GM12878 (cell line): ENCODE results near the gene ACAP1. TPM values are rescaled to one million over a fixed set of nuclear protein-coding genes. Genes with fewer than 3 reads are reported as not detected.

ENCODE experiments used
- ATAC-seq: fragments of 200-7000 bp; cut with Tn5 transposase; 3 replicates; pipeline ENCODE4 v1.9.1; 2020; ENCODE audit warnings: mild to moderate bottlenecking, moderate library complexity
- Bru-seq: library from RNA; stranded (reverse); fragments of 400-500 nt; gene quantifications from one replicate; lab custom pipeline; 2021; lab: Mats Ljungman, UMichigan
- BruChase-seq, 2 experiments: library from RNA; stranded (reverse); fragments of 400-500 nt; gene quantifications; one replicate each; lab custom pipeline; 2021; lab: Mats Ljungman, UMichigan
- BruUV-seq: library from RNA; stranded (reverse); fragments of 400-500 nt; replicated peaks from 2 replicates; lab custom pipeline; 2021; lab: Mats Ljungman, UMichigan
- CTCF ChIA-PET: fragments of 300-600 bp; sonication (Branson Sonifier 250); formaldehyde crosslinking; extraction: SDS; loops from one replicate; lab custom pipeline; 2021; ENCODE audit warnings: inconsistent platforms; lab: Yijun Ruan, JAX
- POLR2A ChIA-PET: fragments of 350-600 bp; formaldehyde crosslinking; extraction: SDS; loops from one replicate; lab custom pipeline; 2021; ENCODE audit warnings: inconsistent platforms; lab: Charles Lee
- RAD21 ChIA-PET: fragments of 300-600 bp; sonication (Branson Sonifier 250); formaldehyde crosslinking; loops from one replicate; lab custom pipeline; 2023; ENCODE audit warnings: antibody characterized with exemption; ENCODE audit not compliant: unreplicated experiment; lab: Charles Lee
- SMC1A ChIA-PET: fragments of 300-600 bp; sonication (Branson Sonifier 250); formaldehyde crosslinking; loops from one replicate; lab custom pipeline; 2023; ENCODE audit not compliant: unreplicated experiment, uncharacterized antibody; lab: Charles Lee
- DNase-seq: peaks from one replicate; pipeline ENCODE4 v3.0.0-alpha.2; 2011; ENCODE audit warnings: low read depth, low spot score
- FAIRE-seq: peaks from 3 replicates; lab custom pipeline; 2011; peaks lifted over from hg19 to GRCh38; lab: Jason Lieb, UNC
- H2AFZ ChIP-seq: 2 replicates; pipeline ENCODE4 v1.6.0; 2011; ENCODE audit warnings: low read depth, low read length, control low read depth; ENCODE audit not compliant: control insufficient read depth
- H3K27ac ChIP-seq: 2 replicates; pipeline ENCODE4 v1.5.1; 2011; ENCODE audit warnings: control low read depth; ENCODE audit not compliant: control insufficient read depth, insufficient read depth
- H3K27me3 ChIP-seq, 2 experiments: replicated peaks in 1 of 2; 2 replicates each; pipeline versions ENCODE4 v1.6.0 to v1.6.1; 2011; ENCODE audit warnings: low read length in 1 of 2; ENCODE audit not compliant: control insufficient read depth in 2 of 2, insufficient read depth in 2 of 2
- H3K36me3 ChIP-seq, 2 experiments: 2 replicates each; pipeline ENCODE4 v1.5.1; 2011; ENCODE audit warnings: low read length in 1 of 2; ENCODE audit not compliant: control insufficient read depth in 2 of 2, insufficient read depth in 2 of 2
- H3K4me1 ChIP-seq: 2 replicates; pipeline ENCODE4 v1.6.1; 2011; ENCODE audit warnings: mild to moderate bottlenecking, low read length, moderate library complexity, mixed read lengths; ENCODE audit not compliant: control insufficient read depth, insufficient read depth
- H3K4me2 ChIP-seq: 2 replicates; pipeline ENCODE4 v1.6.0; 2011; ENCODE audit warnings: control low read depth; ENCODE audit not compliant: control insufficient read depth, insufficient read depth
- H3K4me3 ChIP-seq: fragments of 200-600 bp; sonication (generic); 2 replicates; pipeline ENCODE4 v1.5.1; 2016
- H3K79me2 ChIP-seq: 2 replicates; pipeline ENCODE4 v1.6.0; 2011; ENCODE audit warnings: low read length; ENCODE audit not compliant: control insufficient read depth, insufficient read depth
- H3K9ac ChIP-seq: 2 replicates; pipeline ENCODE4 v1.8.0; 2011; ENCODE audit warnings: low read length, control low read depth, mixed read lengths; ENCODE audit not compliant: control insufficient read depth, insufficient read depth
- H3K9me3 ChIP-seq: replicated peaks from 3 replicates; pipeline ENCODE4 v1.5.1; 2011; ENCODE audit warnings: mild to moderate bottlenecking, low read length; ENCODE audit not compliant: control insufficient read depth, insufficient read depth
- H4K20me1 ChIP-seq: 2 replicates; pipeline ENCODE4 v1.6.0; 2011; ENCODE audit not compliant: control insufficient read depth, insufficient read depth
- IRF5 ChIP-seq: fragments of 450-650 bp; IDR thresholded peaks from 2 replicates; pipeline ENCODE4 v1.6.1; 2017; ENCODE audit warnings: borderline replicate concordance
- POLR2AphosphoS5 ChIP-seq: IDR thresholded peaks from 2 replicates; pipeline ENCODE4 v1.6.1; 2011; ENCODE audit warnings: mild to moderate bottlenecking, low read length, inconsistent platforms
- TARDBP ChIP-seq: IDR thresholded peaks from 2 replicates; pipeline ENCODE4 v1.6.1; 2016; ENCODE audit warnings: borderline replicate concordance
- ZBTB11 ChIP-seq: fragments of 450-650 bp; formaldehyde crosslinking; IDR thresholded peaks from 2 replicates; pipeline ENCODE4 v1.5.0; 2022; ENCODE audit warnings: mild to moderate bottlenecking, missing genetic modification characterization
- ZNF24 ChIP-seq: fragments of 450-650 bp; IDR thresholded peaks from 2 replicates; pipeline ENCODE4 v1.6.1; 2017; ENCODE audit warnings: antibody characterized with exemption, mild to moderate bottlenecking
- WGBS: methylation state at CpG from one replicate; pipeline ENCODE4 v1.1.6; 2016; ENCODE audit warnings: low lambda C conversion rate; ENCODE audit not compliant: insufficient replicate concordance, insufficient coverage; ENCODE audit errors: missing lambda C conversion rate; 5-methylcytosine and 5-hydroxymethylcytosine counted together
- in situ Hi-C: fragments of 300-500 bp; cut with MboI; formaldehyde crosslinking; loops from 9 replicates; pipeline ENCODE4 v1.14.3; 2018; ENCODE audit warnings: mixed read lengths
- intact Hi-C: fragments of 100-400 bp; cut with micrococcal nuclease; formaldehyde crosslinking; loops from one replicate; pipeline ENCODE4 v1.14.2; 2022; ENCODE audit not compliant: unreplicated experiment
- long read RNA-seq, 2 experiments: library from polyadenylated mRNA; unstranded; transcript quantifications; one replicate each; pipeline ENCODE4 v2.0.0, GENCODE V29; 2019 to 2020
- polyA minus RNA-seq, 3 experiments: library from RNA; depleted of rRNA, polyadenylated mRNA; stranded (reverse); fragments of >200 nt; gene quantifications; 2 replicates each; pipeline ENCODE4 v1.2.3, GENCODE V29; 2011
- polyA plus RNA-seq, 11 experiments: library from polyadenylated mRNA; depleted of rRNA in 4 of 11; unstranded in 6 of 11; stranded (reverse) in 5 of 11; fragments of >200 nt; fragmentation: Nextera tagmentation in 4 of 11; fragmentation: Illumina TruSeq in 1 of 11; extraction: Ambion mirVana in 4 of 11; extraction: Trizol in 1 of 11; gene quantifications; 1 replicate in 1 of 11; 2 replicates in 10 of 11; pipeline versions ENCODE4 v1.2.1 to v1.2.3, GENCODE V29; 2011 to 2016; ENCODE audit warnings: inconsistent platforms in 2 of 11, missing spikeins in 2 of 11, low read depth in 1 of 11
- total RNA-seq, 4 experiments: library from RNA; depleted of rRNA in 3 of 4; stranded (reverse); fragments of >200 nt in 3 of 4; fragmentation: Illumina TruSeq in 1 of 4; extraction: Trizol in 1 of 4; gene quantifications; 2 replicates each; pipeline versions ENCODE4 v1.2.1 to v1.2.3, GENCODE V29; 2013 to 2021

The ACAP1 gene, protein sequence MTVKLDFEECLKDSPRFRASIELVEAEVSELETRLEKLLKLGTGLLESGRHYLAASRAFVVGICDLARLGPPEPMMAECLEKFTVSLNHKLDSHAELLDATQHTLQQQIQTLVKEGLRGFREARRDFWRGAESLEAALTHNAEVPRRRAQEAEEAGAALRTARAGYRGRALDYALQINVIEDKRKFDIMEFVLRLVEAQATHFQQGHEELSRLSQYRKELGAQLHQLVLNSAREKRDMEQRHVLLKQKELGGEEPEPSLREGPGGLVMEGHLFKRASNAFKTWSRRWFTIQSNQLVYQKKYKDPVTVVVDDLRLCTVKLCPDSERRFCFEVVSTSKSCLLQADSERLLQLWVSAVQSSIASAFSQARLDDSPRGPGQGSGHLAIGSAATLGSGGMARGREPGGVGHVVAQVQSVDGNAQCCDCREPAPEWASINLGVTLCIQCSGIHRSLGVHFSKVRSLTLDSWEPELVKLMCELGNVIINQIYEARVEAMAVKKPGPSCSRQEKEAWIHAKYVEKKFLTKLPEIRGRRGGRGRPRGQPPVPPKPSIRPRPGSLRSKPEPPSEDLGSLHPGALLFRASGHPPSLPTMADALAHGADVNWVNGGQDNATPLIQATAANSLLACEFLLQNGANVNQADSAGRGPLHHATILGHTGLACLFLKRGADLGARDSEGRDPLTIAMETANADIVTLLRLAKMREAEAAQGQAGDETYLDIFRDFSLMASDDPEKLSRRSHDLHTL
- total RNA-seq (2013; cell fraction: nucleolus; rRNA removed), result 152 and 161 TPM in 2 replicates
- total RNA-seq (2014; rRNA removed), result 120 and 140 TPM in 2 replicates
- total RNA-seq (2014; rRNA removed; fragmentation: Illumina TruSeq; extraction: Trizol), result 65.4 and 66.6 TPM in 2 replicates
- 245 and 257 TPM in 2 replicates for total RNA-seq (2021)
- polyA plus RNA-seq (2011; ENCODE audit: low read depth), result 123 TPM
- polyA plus RNA-seq (2011; rRNA removed), result 64.6 and 95.4 TPM in 2 replicates
- 94.0 and 108 TPM in 2 replicates for polyA plus RNA-seq (2011; cell fraction: cytosol; rRNA removed)
- polyA plus RNA-seq (2011; cell fraction: nucleus; rRNA removed), result 250 and 276 TPM in 2 replicates
- polyA plus RNA-seq (2012), result 149 and 170 TPM in 2 replicates
- 32.7 and 72.6 TPM in 2 replicates for polyA plus RNA-seq (2014; fragmentation: Illumina TruSeq; extraction: Trizol)
- polyA plus RNA-seq (2014; fragmentation: Nextera tagmentation; extraction: Ambion mirVana), result 10 to 100 TPM in 1 of 2 experiments, 1 to 10 TPM in 1; 5.7 to 25.2 TPM
- 143 and 159 TPM in 2 replicates for polyA plus RNA-seq (2014; rRNA removed)
- 100 to 1,000 TPM; 148 TPM for polyA plus RNA-seq (2016; fragmentation: Nextera tagmentation; extraction: Ambion mirVana)
- polyA minus RNA-seq (2011; rRNA and poly(A)+ RNA removed), result 48.6 and 107 TPM in 2 replicates
- 46.0 and 53.7 TPM in 2 replicates for polyA minus RNA-seq (2011; cell fraction: cytosol; rRNA and poly(A)+ RNA removed)
- 50.3 and 70.3 TPM in 2 replicates for polyA minus RNA-seq (2011; cell fraction: nucleus; rRNA and poly(A)+ RNA removed)
- percentile 81 among the genes with signal in this experiment for Bru-seq, nascent RNA
- BruChase-seq, experiment 1, labeled RNA remaining after a 6-hour chase, result percentile 91 among the genes with signal in this experiment
- BruChase-seq, experiment 2, labeled RNA remaining after a 2-hour chase, result percentile 85 among the genes with signal in this experiment
- long read RNA-seq, experiment 1, transcript ACAP1-201 (22 exons, 2,512 nt), result major isoform, 39 of 54 reads
- long read RNA-seq, experiment 1, partial matches to known transcripts, result 3 of 54 reads
- long read RNA-seq, experiment 1, other reads (novel, unspliced or antisense), result 10 of 54 reads
- long read RNA-seq, experiment 2, partial matches to known transcripts, result 2 of 8 reads
- long read RNA-seq, experiment 2, other reads (novel, unspliced or antisense), result 1 of 8 reads

GRCh38 chr17:7336240-7337175, at the start of gene ACAP1:
Gene ACAP1 (plus strand): TSS chr17:7336529. CDS start chr17:7336735, 206 bp downstream.
- in situ Hi-C loops (no loop called here), intact Hi-C loops (no loop called here)
- Histone ChIP-seq H3K4me3 (peak within 1 kb of the TSS; percentile 96), H3K36me3 (peaks cover 0 to 21% of the 10 kb centered on the region in 2 experiments; a peak in 2 of 4 replicates), H3K27me3 (no peaks in the 10 kb centered on the region), H3K9me3 (no peaks in the 10 kb centered on the region), H2AFZ (peak within 1 kb of the TSS; percentile 73), H3K9ac (peak within 1 kb of the TSS; percentile 99), H3K27ac (peak within 1 kb of the TSS; percentile 99), H3K4me1 (peaks cover 27% of the 10 kb centered on the region), H3K79me2 (peaks cover 30% of the 10 kb centered on the region), H4K20me1 (no peaks in the 10 kb centered on the region), H3K4me2 (peak within 1 kb of the TSS; percentile 97)
- ChIA-PET CTCF (interaction anchor here (0.7 to 3.8 kb wide), 18 partner anchors 9 to 351 kb away, joined by 3 to 46 read pairs (median 6); partner anchors contain the start of genes NEURL4, SENP3, TMEM102 and TMEM256), RAD21 (interaction anchor here (0.7 to 5.2 kb wide), 19 partner anchors 8 to 350 kb away, joined by 3 to 45 read pairs (median 5); partner anchors contain the start of genes FXR2, GABARAP, KCTD11 and PLSCR3), POLR2A (interaction anchor here (0.5 to 3.9 kb wide), 28 partner anchors 9 to 1606 kb away, joined by 3 to 52 read pairs (median 4); partner anchors contain the start of genes ACADVL, DLG4, FXR2 and GPS2), SMC1A (interaction anchor here (0.9 to 4.5 kb wide), 15 partner anchors 8 to 290 kb away, joined by 3 to 33 read pairs (median 5); partner anchors contain the start of genes CTDNEP1, GABARAP, GPS2 and KCTD11)
- TSS peak; percentile 87 for BruUV-seq
- DNase-seq (no peak), FAIRE-seq (peak; percentile 90), ATAC-seq (peak; percentile 93)
- WGBS, result 1% methylated on average over 15 of the region's 17 CpGs
- TF ChIP-seq IRF5, result no peak
- TF ChIP-seq POLR2AphosphoS5, result peak; percentile 24; the same call in 1 of the 2 replicates
- no peak for TF ChIP-seq TARDBP
- TF ChIP-seq ZNF24, result no peak
- no peak for TF ChIP-seq ZBTB11 (CRISPR knock-in tag)
